Measurements from ENCODE around the gene ABCC12.

Gene ABCC12

DNA sequence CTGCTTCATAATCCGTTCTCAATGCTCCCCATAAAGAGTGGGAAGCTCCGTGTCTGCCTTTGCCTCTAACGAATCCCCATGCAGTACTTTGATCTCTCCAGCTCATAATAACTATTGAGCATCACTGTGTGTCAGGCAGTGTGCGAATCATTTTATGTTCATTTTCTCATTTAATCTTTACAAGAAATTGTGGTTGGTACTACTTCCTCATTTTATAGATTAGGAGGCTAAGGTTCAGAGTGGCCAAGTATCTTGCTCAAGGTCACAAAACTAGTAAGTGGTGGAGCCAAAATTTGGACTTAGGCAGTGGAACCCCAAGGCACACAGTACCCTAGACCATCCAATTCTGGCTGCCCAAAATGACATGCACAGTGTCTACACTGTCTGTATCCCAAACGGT lies 44.8 kb downstream of the ABCC12 start:
- TF ChIP-seq GATA3 (IDR thresholded peaks at IDR 0.05; ENCODE audit: low read depth, low read length) = no peak
- TF ChIP-seq GATA2 (IDR thresholded peaks at IDR 0.05; ENCODE audit: low read depth, low read length) = no peak

DNA sequence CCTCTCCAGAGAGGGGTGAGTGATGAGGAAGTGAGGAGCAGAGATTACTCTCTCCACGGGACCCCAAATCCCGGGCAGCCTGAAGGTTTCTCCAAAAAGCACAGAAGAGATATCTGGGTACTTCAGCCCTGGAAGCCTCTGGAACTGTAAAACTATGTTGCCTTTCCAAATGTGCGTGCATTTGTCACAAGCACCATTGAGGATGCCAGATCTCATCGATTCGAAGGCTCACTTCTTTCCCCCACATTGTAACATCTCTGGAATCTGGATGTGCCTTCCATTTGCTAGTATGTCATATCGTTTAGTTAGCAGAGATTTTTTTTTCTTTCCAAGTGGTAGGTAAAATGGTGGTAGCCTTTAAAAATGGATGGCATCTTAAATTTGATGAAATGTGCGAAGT lies 45.8 kb downstream of the ABCC12 start:
- no peak for TF ChIP-seq GATA3 (IDR thresholded peaks at IDR 0.05; ENCODE audit: low read depth, low read length)
- TF ChIP-seq GATA2 (IDR thresholded peaks at IDR 0.05; ENCODE audit: low read depth, low read length) = no peak

DNA sequence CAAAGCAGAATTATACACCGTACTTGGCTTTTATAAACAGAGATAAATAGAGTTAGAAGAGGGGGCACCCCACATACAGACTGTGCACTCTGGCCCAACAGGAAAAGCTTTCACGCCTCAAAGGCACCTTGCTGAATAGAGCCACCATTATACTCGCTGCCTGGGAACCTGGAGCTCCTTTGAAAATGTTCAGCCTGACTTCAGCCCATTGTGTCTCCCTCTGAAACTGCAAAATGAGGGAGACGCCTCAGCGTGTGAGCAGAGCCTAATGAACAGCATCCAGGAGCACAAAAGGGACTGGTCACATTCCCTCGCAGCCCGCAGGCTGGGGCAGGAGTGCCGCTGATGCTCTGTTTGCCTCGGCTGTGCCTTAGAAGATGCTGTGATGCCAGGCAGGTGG lies 46.3 kb downstream of the ABCC12 start:
- TF ChIP-seq GATA3 (IDR thresholded peaks at IDR 0.05; ENCODE audit: low read depth, low read length) (no peak), GATA2 (IDR thresholded peaks at IDR 0.05; ENCODE audit: low read depth, low read length) (no peak)

DNA sequence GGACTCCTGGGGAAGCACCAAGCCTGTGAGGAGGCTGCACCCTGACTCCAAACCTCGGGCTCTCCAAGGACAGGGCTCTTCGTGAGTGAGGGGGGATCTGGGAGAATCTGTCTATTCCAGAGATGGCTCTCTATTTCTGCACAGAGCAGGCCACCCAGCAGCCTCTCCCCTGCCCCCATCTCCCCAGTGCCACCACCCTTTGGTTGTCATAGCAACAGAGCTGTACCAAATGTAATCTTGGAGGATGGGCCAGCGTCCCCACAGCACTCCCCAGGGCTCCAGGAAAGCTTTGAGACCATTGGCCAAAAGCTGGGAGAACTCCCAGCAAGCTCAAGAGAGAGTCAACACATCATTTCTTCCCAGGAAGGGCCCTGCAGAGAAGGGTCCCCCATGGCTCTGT lies 49.3 kb downstream of the ABCC12 start:
- TF ChIP-seq GATA3 (IDR thresholded peaks at IDR 0.05; ENCODE audit: low read depth, low read length) (no peak), GATA2 (IDR thresholded peaks at IDR 0.05; ENCODE audit: low read depth, low read length) (no peak)

All from SH-SY5Y (cell line).